GM21737 (cell line): ENCODE data around the gene ADIRF.
"Not testable (repeated sequence)": the region's sequence is repeated elsewhere in the genome, so short reads cannot be mapped to it uniquely, and the experiment has no call there.

Source experiments
- ATAC-seq: cut with Tn5 transposase; IDR thresholded peaks from one replicate; pipeline ENCODE4 v1.9.1; 2021; ENCODE audit warnings: mild to moderate bottlenecking, moderate library complexity; ENCODE audit not compliant: unreplicated experiment

The ADIRF gene

GRCh38 chr10:86976362-86977056 is 8.2 kb downstream of the ADIRF start:
- no peak for ATAC-seq

GRCh38 chr10:86978457-86978856 is 10.2 kb downstream of the ADIRF start:
- not testable (repeated sequence) for ATAC-seq

GRCh38 chr10:86979296-86979818 is 11.1 kb downstream of the ADIRF start:
- ATAC-seq = no peak

- no peak for ATAC-seq
Observed at GRCh38 chr10:86979977-86980448, 11.7 kb downstream of the ADIRF start.

- ATAC-seq = not testable (repeated sequence)
Observed at GRCh38 chr10:86981020-86981419, 12.7 kb downstream of the ADIRF start.

GRCh38 chr10:86981716-86982115 is 13.4 kb downstream of the ADIRF start:
- no peak for ATAC-seq

- not testable (repeated sequence) for ATAC-seq
Observed at GRCh38 chr10:86984498-86984897, 16.2 kb downstream of the ADIRF start.

GRCh38 chr10:86988520-86988919 is 20.2 kb downstream of the ADIRF start:
- no peak for ATAC-seq

GRCh38 chr10:86991362-86991761 is 23.1 kb downstream of the ADIRF start:
- ATAC-seq = not testable (repeated sequence)

- no peak for ATAC-seq
Observed at GRCh38 chr10:86992456-86992855, 24.2 kb downstream of the ADIRF start.

- ATAC-seq = no peak
Observed at GRCh38 chr10:86992929-86993328, 24.6 kb downstream of the ADIRF start.

- ATAC-seq = not testable (repeated sequence)
Observed at GRCh38 chr10:86999802-87000403, 31.6 kb downstream of the ADIRF start.

- no peak for ATAC-seq
Observed at GRCh38 chr10:87000491-87000890, 32.2 kb downstream of the ADIRF start.

- ATAC-seq = not testable (repeated sequence)
Observed at GRCh38 chr10:87007124-87007523, 38.8 kb downstream of the ADIRF start.

- ATAC-seq = not testable (repeated sequence)
Observed at GRCh38 chr10:87007674-87008073, 39.4 kb downstream of the ADIRF start.

- not testable (repeated sequence) for ATAC-seq
Observed at GRCh38 chr10:87008303-87008702, 40.0 kb downstream of the ADIRF start.

GRCh38 chr10:87009134-87009696 is 40.9 kb downstream of the ADIRF start:
- ATAC-seq = not testable (repeated sequence)

GRCh38 chr10:87013528-87013927 is 45.2 kb downstream of the ADIRF start:
- not testable (repeated sequence) for ATAC-seq

- not testable (repeated sequence) for ATAC-seq
Observed at GRCh38 chr10:87014986-87015716, 46.9 kb downstream of the ADIRF start.

- not testable (repeated sequence) for ATAC-seq
Observed at GRCh38 chr10:87018127-87018526, 49.8 kb downstream of the ADIRF start.

GRCh38 chr10:87019066-87019465 is 50.8 kb downstream of the ADIRF start:
- ATAC-seq = not testable (repeated sequence)
